Calu3 (cell line): ENCODE data around the gene ERN1. TPM values are rescaled to one million over a fixed set of nuclear protein-coding genes. Genes with fewer than 3 reads are reported as not detected.

ENCODE experiments used
- BruUV-seq: library from RNA; stranded (reverse); fragments of 400-500 nt; replicated peaks from 2 replicates; lab custom pipeline; 2021; lab: Mats Ljungman, UMichigan
- CTCF ChIA-PET: fragments of 300-600 bp; sonication (Branson Sonifier 250); formaldehyde crosslinking; loops from one replicate; lab custom pipeline; 2022; ENCODE audit warnings: antibody characterized with exemption; lab: Charles Lee
- DNase-seq: peaks from one replicate; pipeline ENCODE4 v3.0.0; 2022
- H3K27ac Mint-ChIP-seq: one replicate; pipeline ENCODE4 v1.8.0; 2022; ENCODE audit warnings: mixed read lengths; ENCODE audit not compliant: unreplicated experiment
- H3K27me3 Mint-ChIP-seq: one replicate; pipeline ENCODE4 v1.8.0; 2022; ENCODE audit warnings: mixed read lengths; ENCODE audit not compliant: unreplicated experiment
- H3K36me3 Mint-ChIP-seq: one replicate; pipeline ENCODE4 v1.8.0; 2022; ENCODE audit warnings: mild to moderate bottlenecking, moderate library complexity, mixed read lengths; ENCODE audit not compliant: insufficient read depth, unreplicated experiment
- H3K4me1 Mint-ChIP-seq: one replicate; pipeline ENCODE4 v1.8.0; 2022; ENCODE audit warnings: mild to moderate bottlenecking, low read depth, mixed read lengths; ENCODE audit not compliant: unreplicated experiment
- H3K4me3 Mint-ChIP-seq: one replicate; pipeline ENCODE4 v1.8.0; 2022; ENCODE audit warnings: mild to moderate bottlenecking, low read depth, moderate library complexity, mixed read lengths; ENCODE audit not compliant: unreplicated experiment
- H3K9me3 Mint-ChIP-seq: one replicate; pipeline ENCODE4 v1.8.0; 2022; ENCODE audit warnings: low read depth, mixed read lengths; ENCODE audit not compliant: unreplicated experiment
- CTCF ChIP-seq: fragments of 200-600 bp; IDR thresholded peaks from one replicate; pipeline ENCODE4 v1.8.0; 2022; ENCODE audit warnings: antibody characterized with exemption; ENCODE audit not compliant: unreplicated experiment
- intact Hi-C: fragments of 100-400 bp; cut with micrococcal nuclease; formaldehyde crosslinking; loops from one replicate; pipeline ENCODE4 v1.10.0; 2022; ENCODE audit not compliant: unreplicated experiment
- total RNA-seq: library from RNA; stranded (reverse); gene quantifications from 2 replicates; pipeline ENCODE4 v1.2.3, GENCODE V29; 2022

ERN1 gene
- total RNA-seq, 1 experiment from 2014 or later = 16.5 TPM

- DNase-seq = no peak
- H3K4me3 Mint-ChIP-seq = no peak overlapping the region
- H3K4me1 Mint-ChIP-seq = peaks cover 10% of the 10 kb centered on the region
- intact Hi-C loops = no loop called here
- no peaks in the 10 kb centered on the region for H3K9me3 Mint-ChIP-seq
- peaks cover 23% of the 10 kb centered on the region for H3K36me3 Mint-ChIP-seq
- CTCF ChIA-PET = no interaction called here
- no peak overlapping the region for H3K27ac Mint-ChIP-seq
- no peak for TF ChIP-seq CTCF
- no TSS peak for BruUV-seq
- peaks cover 33% of the 10 kb centered on the region for H3K27me3 Mint-ChIP-seq
Observed at GRCh38 chr17:64001091-64001579, 128.8 kb downstream of the ERN1 start.

GRCh38 chr17:63999680-64000531 lies 130.0 kb downstream of the ERN1 start:
- no peak overlapping the region for H3K4me3 Mint-ChIP-seq
- peaks cover 44% of the 10 kb centered on the region for H3K27me3 Mint-ChIP-seq
- H3K4me1 Mint-ChIP-seq = no peaks in the 10 kb centered on the region
- CTCF ChIA-PET = no interaction called here
- DNase-seq = no peak
- intact Hi-C loops = no loop called here
- H3K9me3 Mint-ChIP-seq = no peaks in the 10 kb centered on the region
- H3K27ac Mint-ChIP-seq = no peak overlapping the region
- H3K36me3 Mint-ChIP-seq = peaks cover 17% of the 10 kb centered on the region
- no TSS peak for BruUV-seq
- no peak for TF ChIP-seq CTCF

GRCh38 chr17:63998721-63999679 lies 130.9 kb downstream of the ERN1 start:
- no peak overlapping the region for H3K27ac Mint-ChIP-seq

More at GRCh38 chr17:63998721-63999679, 130.9 kb downstream of the ERN1 start:
- CTCF ChIA-PET = no interaction called here
- Mint-ChIP-seq H3K4me3 (peak overlapping the region; percentile 92), H3K4me1 (no peaks in the 10 kb centered on the region), H3K9me3 (no peaks in the 10 kb centered on the region), H3K36me3 (peaks cover 17% of the 10 kb centered on the region), H3K27me3 (peaks cover 48% of the 10 kb centered on the region)
- TF ChIP-seq CTCF = no peak
- intact Hi-C loops = no loop called here
- no TSS peak for BruUV-seq
- DNase-seq = no peak
